ENCODE measurements around the gene ABITRAM. TPM values are rescaled to one million over a fixed set of nuclear protein-coding genes. Genes with fewer than 3 reads are reported as not detected.

Gene ABITRAM
- total RNA-seq, 1 experiment from 2014 or later, result 10.9 TPM

- no peak overlapping the region for H2BK12ac ChIP-seq (ENCODE audit: insufficient read length, low read depth, low read length)
- H3K27ac ChIP-seq (ENCODE audit: insufficient read length, low read depth, low read length), result no peak overlapping the region
- H4K5ac ChIP-seq (ENCODE audit: insufficient read length, low read depth, low read length), result no peak overlapping the region
- H3K27me3 ChIP-seq (ENCODE audit: insufficient read depth, low read length), result no peaks in the 10 kb centered on the region
- no peak for DNase-seq
- no peak overlapping the region for H3K18ac ChIP-seq (ENCODE audit: insufficient read length, low read depth, low read length)
- no peak overlapping the region for H3K9ac ChIP-seq (ENCODE audit: extremely low read depth, insufficient read length, low read length)
- H3K79me2 ChIP-seq (ENCODE audit: insufficient read depth, low read length), result no peaks in the 10 kb centered on the region
- H3K9me3 Mint-ChIP-seq, result no peaks in the 10 kb centered on the region
- H3K4me1 ChIP-seq (ENCODE audit: insufficient read depth, low read length), result no peaks in the 10 kb centered on the region
- peaks cover 2 to 18% (median 15%) of the 10 kb centered on the region in 3 experiments for H3K36me3 Mint-ChIP-seq (ENCODE audit: insufficient read depth in 1 of 3, low read depth in 3 of 3)
- no peaks in the 10 kb centered on the region for H3K79me1 ChIP-seq (ENCODE audit: insufficient read depth, low read depth, low read length, poor library complexity, severe bottlenecking)
- no peak overlapping the region for H3K56ac ChIP-seq (ENCODE audit: insufficient read length, low read depth, low read length)
- no peaks in the 10 kb centered on the region for H3K23me2 ChIP-seq (ENCODE audit: insufficient read length, low read depth, low read length, poor library complexity, severe bottlenecking)
- H3K27ac Mint-ChIP-seq, result no peak overlapping the region
- no peaks in the 10 kb centered on the region for H3K4me1 Mint-ChIP-seq
- H3K27me3 Mint-ChIP-seq (ENCODE audit: low read depth), result no peaks in the 10 kb centered on the region
- H3K4me2 ChIP-seq (ENCODE audit: insufficient read depth, insufficient read length, low read length), result no peak overlapping the region
- no peak overlapping the region for H3K4ac ChIP-seq (ENCODE audit: low read depth, low read length)
- no peak overlapping the region for H2BK120ac ChIP-seq (ENCODE audit: low read depth, low read length, poor library complexity, severe bottlenecking)
- no peak overlapping the region for H4K91ac ChIP-seq (ENCODE audit: insufficient read length, low read depth, low read length)
- H4K8ac ChIP-seq (replicated peaks; ENCODE audit: insufficient read length, low read depth, low read length), result no peak overlapping the region
- H3K14ac ChIP-seq (ENCODE audit: insufficient read depth, low read length), result no peak overlapping the region
- TF ChIP-seq, protein P1, sequence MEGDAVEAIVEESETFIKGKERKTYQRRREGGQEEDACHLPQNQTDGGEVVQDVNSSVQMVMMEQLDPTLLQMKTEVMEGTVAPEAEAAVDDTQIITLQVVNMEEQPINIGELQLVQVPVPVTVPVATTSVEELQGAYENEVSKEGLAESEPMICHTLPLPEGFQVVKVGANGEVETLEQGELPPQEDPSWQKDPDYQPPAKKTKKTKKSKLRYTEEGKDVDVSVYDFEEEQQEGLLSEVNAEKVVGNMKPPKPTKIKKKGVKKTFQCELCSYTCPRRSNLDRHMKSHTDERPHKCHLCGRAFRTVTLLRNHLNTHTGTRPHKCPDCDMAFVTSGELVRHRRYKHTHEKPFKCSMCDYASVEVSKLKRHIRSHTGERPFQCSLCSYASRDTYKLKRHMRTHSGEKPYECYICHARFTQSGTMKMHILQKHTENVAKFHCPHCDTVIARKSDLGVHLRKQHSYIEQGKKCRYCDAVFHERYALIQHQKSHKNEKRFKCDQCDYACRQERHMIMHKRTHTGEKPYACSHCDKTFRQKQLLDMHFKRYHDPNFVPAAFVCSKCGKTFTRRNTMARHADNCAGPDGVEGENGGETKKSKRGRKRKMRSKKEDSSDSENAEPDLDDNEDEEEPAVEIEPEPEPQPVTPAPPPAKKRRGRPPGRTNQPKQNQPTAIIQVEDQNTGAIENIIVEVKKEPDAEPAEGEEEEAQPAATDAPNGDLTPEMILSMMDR (conservative IDR thresholded peaks at IDR 0.05), result no peak
- H3K9me3 ChIP-seq (ENCODE audit: control insufficient read depth, low read depth, low read length), result no peaks in the 10 kb centered on the region
- no peak overlapping the region for H2AK5ac ChIP-seq (ENCODE audit: insufficient read length, low read length)
- H2BK20ac ChIP-seq (ENCODE audit: low read depth, low read length, poor library complexity, severe bottlenecking), result no peak overlapping the region
- H2AFZ ChIP-seq (ENCODE audit: low read length), result no peak overlapping the region
- no CpG with 5 or more reads among the region's 1 CpG for WGBS (ENCODE audit: extremely low coverage, insufficient read length, low lambda C conversion rate)
- no peaks in the 10 kb centered on the region for H4K20me1 ChIP-seq (ENCODE audit: control insufficient read depth, insufficient read depth, insufficient read length)
- no peak overlapping the region for H3K23ac ChIP-seq (ENCODE audit: insufficient read length, low read depth, low read length)
- no peak overlapping the region for H3T11ph ChIP-seq (ENCODE audit: low read length)
- no peak overlapping the region for H3K4me3 Mint-ChIP-seq
- no peak overlapping the region for H2BK5ac ChIP-seq (ENCODE audit: insufficient read length, low read length)
- no peak overlapping the region for H2BK15ac ChIP-seq (ENCODE audit: low read depth, low read length)
These were observed 16.0 kb downstream of the ABITRAM start for GRCh38 chr9:108950168-108950567.
